ENCODE results near the gene SMIM7.
A peak's percentile ranks its signal among the peaks of the same experiment; 100 is the strongest.
"Not testable (repeated sequence)": the region's sequence is repeated elsewhere in the genome, so short reads cannot be mapped to it uniquely, and the experiment has no call there.

Gene SMIM7

DNA sequence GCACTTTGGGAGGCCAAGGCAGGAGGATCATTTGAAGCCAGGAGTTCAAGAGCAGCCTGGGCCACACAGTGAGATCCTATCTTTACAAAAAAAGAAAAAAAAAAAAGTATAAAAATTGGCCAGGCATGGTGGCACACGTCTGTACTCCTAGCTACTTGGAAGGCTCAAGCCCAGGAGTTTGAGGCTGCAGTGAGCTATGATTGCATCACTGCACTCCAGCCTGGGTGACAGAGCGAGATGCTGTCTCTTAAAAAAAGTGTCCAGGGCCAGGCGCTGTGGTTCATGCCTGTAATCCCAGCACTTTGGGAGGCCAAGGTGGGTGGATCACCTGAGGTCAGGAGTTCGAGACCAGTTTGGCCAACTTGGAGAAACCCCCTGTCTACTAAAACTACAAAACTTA, 13.9 kb upstream of the SMIM7 start:
- H3K36me3 ChIP-seq (ENCODE audit: control insufficient read depth, insufficient read depth, low read length); H3K27ac ChIP-seq (ENCODE audit: low read depth, low read length, severe bottlenecking); H3K4me1 ChIP-seq (ENCODE audit: control insufficient read depth, insufficient read depth, low read length, poor library complexity, severe bottlenecking); H3K9me3 ChIP-seq (ENCODE audit: control insufficient read depth, low read length); H3K4me3 ChIP-seq (ENCODE audit: extremely low read depth, insufficient read depth, low read length, poor library complexity, severe bottlenecking): not testable (repeated sequence)
- WGBS, 2 experiments (ENCODE audit: insufficient coverage in 2 of 2): 78 to 87% methylated on average over 3 of the region's 4 CpGs

DNA sequence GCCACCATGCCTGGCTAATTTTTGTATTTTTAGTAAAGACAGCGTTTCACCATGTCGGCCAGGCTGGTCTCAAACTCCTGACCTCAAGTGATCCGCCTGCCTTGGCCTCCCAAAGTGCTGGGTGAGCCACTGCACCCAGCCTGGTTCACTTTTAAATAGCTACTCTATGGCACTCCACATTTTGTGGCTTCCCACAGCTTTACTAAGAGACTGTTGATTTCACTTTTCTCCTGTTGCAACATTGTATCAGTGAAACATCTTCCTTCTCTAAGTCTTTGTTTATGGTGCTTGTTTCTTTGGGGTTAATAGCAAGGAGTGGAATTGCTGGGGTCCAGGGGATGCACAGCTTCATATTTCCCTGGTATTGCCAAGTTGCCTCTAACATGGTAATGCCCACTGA, 13.3 kb upstream of the SMIM7 start:
- no peaks in the 10 kb centered on the region for H3K4me1 ChIP-seq (ENCODE audit: control insufficient read depth, insufficient read depth, low read length, poor library complexity, severe bottlenecking)
- H3K27ac ChIP-seq (ENCODE audit: low read depth, low read length, severe bottlenecking): no peak overlapping the region
- H3K4me3 ChIP-seq (ENCODE audit: extremely low read depth, insufficient read depth, low read length, poor library complexity, severe bottlenecking): no peak overlapping the region
- no peaks in the 10 kb centered on the region for H3K36me3 ChIP-seq (ENCODE audit: control insufficient read depth, insufficient read depth, low read length)
- no peaks in the 10 kb centered on the region for H3K9me3 ChIP-seq (ENCODE audit: control insufficient read depth, low read length)
- WGBS, 2 experiments (ENCODE audit: insufficient coverage in 2 of 2): 90 to 93% methylated on average over 3 of the region's 3 CpGs

DNA sequence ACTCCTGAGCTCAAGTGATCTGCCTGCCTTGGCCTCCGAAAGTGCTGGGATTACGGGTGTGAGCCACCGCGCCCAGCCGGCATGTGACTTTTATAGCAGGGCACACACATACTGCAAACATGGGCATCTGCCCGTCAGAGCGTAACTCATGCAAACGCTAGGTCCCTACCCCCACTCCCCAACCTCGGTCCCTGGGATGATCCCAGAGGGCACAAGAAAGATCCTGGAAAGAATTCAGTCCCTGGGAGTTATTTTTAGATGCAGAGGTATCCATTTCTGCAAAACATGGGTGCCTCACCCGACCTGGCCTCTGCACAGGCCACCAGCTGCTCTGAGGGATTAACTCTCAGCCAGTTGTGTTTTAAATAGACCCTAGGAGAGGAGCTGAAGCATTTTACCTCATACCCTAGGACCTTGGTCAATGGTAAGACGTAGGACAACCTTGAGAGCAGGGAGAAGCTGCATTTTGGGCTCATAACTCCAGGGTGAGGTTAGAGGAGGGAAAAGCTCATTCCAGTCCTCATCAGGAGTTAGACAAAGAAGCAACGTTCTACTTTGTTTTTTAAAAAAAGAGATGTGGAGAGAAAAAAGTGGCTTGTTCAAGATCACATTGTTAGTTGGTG, 11.8 kb upstream of the SMIM7 start:
- H3K27ac ChIP-seq (ENCODE audit: low read depth, low read length, severe bottlenecking): no peak overlapping the region
- no peaks in the 10 kb centered on the region for H3K36me3 ChIP-seq (ENCODE audit: control insufficient read depth, insufficient read depth, low read length)

DNA sequence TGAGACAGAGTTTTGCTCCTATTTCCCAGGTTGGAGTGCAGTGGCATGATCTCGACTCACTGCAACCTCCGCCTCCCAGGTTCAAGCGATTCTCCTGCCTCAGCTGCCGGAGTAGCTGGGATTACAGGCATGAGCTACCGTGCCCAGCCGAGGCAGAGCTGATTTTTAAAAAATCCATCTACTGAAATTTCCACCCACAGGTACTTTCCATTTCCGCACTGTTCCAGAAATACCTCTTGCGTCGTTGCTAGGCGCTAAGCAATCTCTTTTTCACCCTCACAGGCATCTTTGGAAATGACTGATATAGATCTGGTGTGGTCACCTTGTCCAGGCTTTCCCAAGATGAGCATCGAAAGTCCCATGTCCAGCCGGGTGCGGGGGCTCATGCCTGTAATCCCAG, 10.3 kb upstream of the SMIM7 start:
- no peaks in the 10 kb centered on the region for H3K36me3 ChIP-seq (ENCODE audit: control insufficient read depth, insufficient read depth, low read length)
- no peaks in the 10 kb centered on the region for H3K9me3 ChIP-seq (ENCODE audit: control insufficient read depth, low read length)
- WGBS, 2 experiments (ENCODE audit: insufficient coverage in 2 of 2): 93 to 96% methylated on average over 6 to 8 of the region's 13 CpGs

More for the DNA sequence above, 11.8 kb upstream of the SMIM7 start:
- Histone ChIP-seq H3K4me3 (ENCODE audit: extremely low read depth, insufficient read depth, low read length, poor library complexity, severe bottlenecking) (no peak overlapping the region), H3K4me1 (ENCODE audit: control insufficient read depth, insufficient read depth, low read length, poor library complexity, severe bottlenecking) (no peaks in the 10 kb centered on the region), H3K9me3 (ENCODE audit: control insufficient read depth, low read length) (no peaks in the 10 kb centered on the region)
- 85 to 95% methylated on average over 9 to 11 of the region's 12 CpGs for WGBS, 2 experiments (ENCODE audit: insufficient coverage in 2 of 2)

DNA sequence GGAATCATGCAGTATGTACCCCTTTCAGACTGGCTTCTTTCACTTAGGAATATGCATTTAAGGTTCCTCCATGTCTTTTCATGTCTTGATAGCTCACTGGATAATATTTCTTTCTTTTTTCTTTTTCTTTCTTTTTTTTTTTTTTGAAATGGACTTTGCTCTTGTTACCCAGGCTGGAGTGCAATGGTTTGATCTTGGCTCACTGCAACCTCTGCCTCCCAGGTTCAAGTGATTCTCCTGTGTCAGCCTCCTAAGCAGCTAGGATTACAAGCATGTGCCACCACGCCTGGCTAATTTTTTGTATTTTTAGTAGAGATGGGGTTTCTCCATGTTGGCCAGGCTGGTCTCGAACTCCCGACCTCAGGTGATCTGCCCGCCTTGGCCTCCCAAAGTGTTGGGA, 8.8 kb upstream of the SMIM7 start:
- WGBS, 2 experiments (ENCODE audit: insufficient coverage in 2 of 2): 100% methylated on average over 1 of the region's 4 CpGs; no CpG with 5 or more reads in 1 of the 2 experiments
- not testable (repeated sequence) for H3K36me3 ChIP-seq (ENCODE audit: control insufficient read depth, insufficient read depth, low read length); H3K4me1 ChIP-seq (ENCODE audit: control insufficient read depth, insufficient read depth, low read length, poor library complexity, severe bottlenecking); H3K27ac ChIP-seq (ENCODE audit: low read depth, low read length, severe bottlenecking); H3K4me3 ChIP-seq (ENCODE audit: extremely low read depth, insufficient read depth, low read length, poor library complexity, severe bottlenecking); H3K9me3 ChIP-seq (ENCODE audit: control insufficient read depth, low read length)

More for the DNA sequence above, 10.3 kb upstream of the SMIM7 start:
- Histone ChIP-seq H3K4me1 (ENCODE audit: control insufficient read depth, insufficient read depth, low read length, poor library complexity, severe bottlenecking) (no peaks in the 10 kb centered on the region), H3K4me3 (ENCODE audit: extremely low read depth, insufficient read depth, low read length, poor library complexity, severe bottlenecking) (no peak overlapping the region), H3K27ac (ENCODE audit: low read depth, low read length, severe bottlenecking) (no peak overlapping the region)

DNA sequence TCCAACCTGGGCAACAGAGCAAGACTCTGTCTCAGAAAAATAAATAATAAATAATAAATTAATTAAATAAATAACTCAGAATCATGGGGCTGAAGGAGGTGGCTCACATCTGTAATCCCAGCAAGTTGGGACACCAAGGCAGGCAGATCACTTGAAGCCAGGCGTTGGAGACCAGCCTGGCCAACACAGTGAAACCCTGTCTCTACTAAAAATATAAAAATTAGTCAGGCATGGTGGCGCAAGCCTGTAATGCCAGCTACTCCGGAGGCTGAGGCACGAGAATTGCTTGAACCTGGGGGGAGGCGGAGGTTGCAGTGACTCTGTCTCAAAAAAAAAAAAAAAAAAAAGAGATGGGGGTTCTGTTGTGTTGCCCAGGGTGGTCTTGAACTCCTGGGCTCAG, 8.2 kb upstream of the SMIM7 start:
- H3K9me3 ChIP-seq (ENCODE audit: control insufficient read depth, low read length): no peaks in the 10 kb centered on the region
- H3K36me3 ChIP-seq (ENCODE audit: control insufficient read depth, insufficient read depth, low read length): no peaks in the 10 kb centered on the region
- 94% methylated on average over 2 to 4 of the region's 5 CpGs for WGBS, 2 experiments (ENCODE audit: insufficient coverage in 2 of 2)
- no peaks in the 10 kb centered on the region for H3K4me1 ChIP-seq (ENCODE audit: control insufficient read depth, insufficient read depth, low read length, poor library complexity, severe bottlenecking)
- H3K27ac ChIP-seq (ENCODE audit: low read depth, low read length, severe bottlenecking): no peak overlapping the region
- H3K4me3 ChIP-seq (ENCODE audit: extremely low read depth, insufficient read depth, low read length, poor library complexity, severe bottlenecking): no peak overlapping the region

DNA sequence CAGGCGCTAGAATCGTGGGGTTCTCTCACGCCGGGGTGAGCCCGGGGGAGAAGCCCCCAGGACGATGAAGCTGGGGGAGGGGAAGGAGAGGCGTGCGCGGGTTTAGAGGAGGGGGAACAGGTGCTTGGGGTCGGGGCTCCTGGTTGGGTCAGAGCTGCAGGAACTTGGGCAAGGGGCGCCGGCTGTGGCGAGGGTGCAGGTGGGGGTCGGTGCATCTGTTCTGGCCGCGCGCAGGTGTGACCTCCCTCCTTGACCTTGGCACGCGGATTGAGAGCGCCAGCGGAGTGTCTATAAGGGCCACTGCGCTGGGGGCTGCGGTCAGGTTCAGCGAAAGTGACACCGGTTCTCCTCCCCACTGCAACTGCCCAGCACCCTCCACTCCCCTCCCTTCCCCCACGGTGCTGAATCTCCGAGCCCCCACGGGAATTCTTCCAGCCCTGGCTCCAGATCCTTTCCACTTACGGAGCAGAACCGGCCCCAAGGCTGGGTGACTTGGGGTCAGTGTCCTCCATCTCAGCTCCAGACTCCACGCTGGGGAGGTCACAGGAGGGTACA, 1.6 kb upstream of the SMIM7 start:
- H3K36me3 ChIP-seq (ENCODE audit: control insufficient read depth, insufficient read depth, low read length): peaks cover 24% of the 10 kb centered on the region
- H3K27ac ChIP-seq (ENCODE audit: low read depth, low read length, severe bottlenecking): no peak overlapping the region
- peaks cover 3% of the 10 kb centered on the region for H3K4me1 ChIP-seq (ENCODE audit: control insufficient read depth, insufficient read depth, low read length, poor library complexity, severe bottlenecking)
- 5 to 6% methylated on average over 21 to 23 of the region's 31 CpGs for WGBS, 2 experiments (ENCODE audit: insufficient coverage in 2 of 2)
- H3K9me3 ChIP-seq (ENCODE audit: control insufficient read depth, low read length): no peaks in the 10 kb centered on the region
- peak overlapping the region; percentile 88 for H3K4me3 ChIP-seq (ENCODE audit: extremely low read depth, insufficient read depth, low read length, poor library complexity, severe bottlenecking)

DNA sequence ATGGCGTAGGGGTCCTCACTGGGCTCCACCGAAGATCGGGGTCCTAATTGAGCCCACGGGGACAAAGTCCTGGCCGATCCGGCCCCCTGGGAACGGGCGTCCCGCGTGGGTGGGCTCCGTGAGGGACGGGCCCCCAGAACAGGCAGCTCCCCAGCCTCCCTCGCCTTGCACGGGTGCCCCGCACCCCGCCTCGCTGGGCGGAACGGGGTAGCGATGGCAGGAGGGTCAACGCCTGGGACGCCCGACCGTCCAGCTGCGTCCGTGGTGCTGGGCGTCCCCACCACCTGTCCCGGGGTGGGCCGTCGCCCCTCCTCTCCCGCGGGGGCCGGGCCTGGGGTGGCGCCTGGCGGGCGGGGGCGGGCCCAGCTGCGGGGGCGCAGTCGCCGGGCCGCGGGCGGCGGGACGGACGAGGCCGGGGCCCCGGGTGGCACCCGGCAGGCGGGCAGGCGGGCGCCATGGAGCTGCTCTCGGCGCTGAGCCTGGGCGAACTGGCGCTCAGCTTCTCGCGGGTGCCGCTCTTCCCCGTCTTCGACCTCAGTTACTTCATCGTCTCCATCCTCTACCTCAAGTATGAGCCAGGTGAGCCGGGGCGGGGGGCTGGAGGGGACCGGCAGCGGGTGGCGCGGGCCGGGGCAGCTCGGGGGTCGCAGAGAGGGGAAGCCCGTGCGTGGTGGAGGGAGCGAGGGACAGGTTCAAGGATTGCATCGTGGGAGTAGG, 977 bp upstream of the SMIM7 start, which contains the start of gene TMEM38A:
Gene TMEM38A (plus strand): TSS at position 377 of the 717 bp plus-strand sequence. CDS start 79 bp downstream, at position 456.
- Histone ChIP-seq H3K4me1 (ENCODE audit: control insufficient read depth, insufficient read depth, low read length, poor library complexity, severe bottlenecking) (peaks cover 3% of the 10 kb centered on the region), H3K9me3 (ENCODE audit: control insufficient read depth, low read length) (no peaks in the 10 kb centered on the region), H3K36me3 (ENCODE audit: control insufficient read depth, insufficient read depth, low read length) (peaks cover 29% of the 10 kb centered on the region), H3K4me3 (ENCODE audit: extremely low read depth, insufficient read depth, low read length, poor library complexity, severe bottlenecking) (peak within 1 kb of the TSS; percentile 88), H3K27ac (ENCODE audit: low read depth, low read length, severe bottlenecking) (peak within 1 kb of the TSS; percentile 90)
- 1 to 3% methylated on average over 40 to 54 of the region's 76 CpGs for WGBS, 2 experiments (ENCODE audit: insufficient coverage in 2 of 2)

DNA sequence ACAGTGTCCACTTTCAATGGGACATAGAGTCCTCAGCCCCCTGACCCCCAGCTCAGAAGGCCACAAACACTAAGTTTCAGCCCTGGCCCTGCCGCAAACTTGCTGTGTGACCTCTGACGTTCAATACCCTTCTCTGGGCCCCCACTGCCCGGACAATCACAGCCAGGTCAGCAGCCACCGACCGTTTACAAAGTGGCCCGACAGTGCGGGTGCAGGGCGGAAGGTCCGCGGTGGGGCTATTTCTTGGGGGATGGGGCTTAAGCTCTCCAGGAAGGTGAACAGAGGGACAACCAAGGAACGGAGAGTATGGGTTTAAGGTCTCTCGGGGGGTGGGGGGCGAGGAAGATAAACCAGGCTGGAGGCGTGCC, 496 bp downstream of the SMIM7 start:
- Histone ChIP-seq H3K9me3 (ENCODE audit: control insufficient read depth, low read length) (no peaks in the 10 kb centered on the region), H3K4me1 (ENCODE audit: control insufficient read depth, insufficient read depth, low read length, poor library complexity, severe bottlenecking) (peaks cover 3% of the 10 kb centered on the region), H3K27ac (ENCODE audit: low read depth, low read length, severe bottlenecking) (peak overlapping the region; percentile 90), H3K36me3 (ENCODE audit: control insufficient read depth, insufficient read depth, low read length) (peaks cover 43% of the 10 kb centered on the region), H3K4me3 (ENCODE audit: extremely low read depth, insufficient read depth, low read length, poor library complexity, severe bottlenecking) (peak overlapping the region; percentile 88)
- 1 to 7% methylated on average over 4 to 14 of the region's 14 CpGs for WGBS, 2 experiments (ENCODE audit: insufficient coverage in 2 of 2)

DNA sequence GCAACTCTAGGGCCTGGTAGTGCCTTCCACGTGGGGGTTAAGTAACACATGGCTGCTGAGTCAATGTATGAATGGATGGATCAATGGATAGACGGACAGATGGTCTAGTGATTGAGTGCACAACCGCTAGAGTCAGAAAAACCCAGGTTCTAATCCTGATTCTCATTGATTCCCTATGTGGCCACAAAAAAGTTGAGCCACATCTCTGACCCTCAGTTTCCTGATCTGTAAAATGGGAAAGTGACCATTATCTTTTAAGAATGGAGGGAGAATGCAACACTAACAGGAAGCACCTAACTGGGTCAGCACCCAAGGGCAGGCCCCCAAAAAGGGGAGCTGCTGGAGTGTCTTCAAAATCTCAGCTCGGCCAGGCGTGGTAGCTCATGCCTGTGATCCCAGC, 2.6 kb downstream of the SMIM7 start:
- Histone ChIP-seq H3K4me1 (ENCODE audit: control insufficient read depth, insufficient read depth, low read length, poor library complexity, severe bottlenecking) (peaks cover 3% of the 10 kb centered on the region), H3K36me3 (ENCODE audit: control insufficient read depth, insufficient read depth, low read length) (peaks cover 62% of the 10 kb centered on the region)
- 100% methylated on average over 2 to 5 of the region's 5 CpGs for WGBS, 2 experiments (ENCODE audit: insufficient coverage in 2 of 2)

DNA sequence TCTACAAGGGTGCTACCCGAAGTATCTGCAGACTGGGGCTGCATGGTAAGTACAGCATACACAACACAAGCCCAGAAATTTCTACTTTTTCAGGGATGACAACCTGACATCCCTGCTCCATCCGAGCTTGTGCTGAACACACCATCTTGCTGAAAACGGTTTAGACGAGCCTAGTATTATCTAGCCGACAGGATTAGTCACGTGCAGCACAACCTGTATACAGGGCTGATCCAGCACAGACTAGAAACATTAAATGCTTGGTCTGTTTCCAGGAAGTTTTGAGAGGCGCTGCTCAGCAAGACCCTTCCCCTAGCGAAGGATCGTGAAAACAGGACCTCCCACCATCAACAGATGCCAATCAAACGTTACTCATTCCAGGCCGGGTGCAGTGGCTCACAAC, 4.2 kb downstream of the SMIM7 start:
- Histone ChIP-seq H3K9me3 (ENCODE audit: control insufficient read depth, low read length) (no peaks in the 10 kb centered on the region), H3K4me1 (ENCODE audit: control insufficient read depth, insufficient read depth, low read length, poor library complexity, severe bottlenecking) (peaks cover 3% of the 10 kb centered on the region), H3K36me3 (ENCODE audit: control insufficient read depth, insufficient read depth, low read length) (peaks cover 79% of the 10 kb centered on the region), H3K4me3 (ENCODE audit: extremely low read depth, insufficient read depth, low read length, poor library complexity, severe bottlenecking) (no peak overlapping the region), H3K27ac (ENCODE audit: low read depth, low read length, severe bottlenecking) (no peak overlapping the region)
- 95 to 100% methylated on average over 9 to 11 of the region's 11 CpGs for WGBS, 2 experiments (ENCODE audit: insufficient coverage in 2 of 2)

More for the DNA sequence above, 2.6 kb downstream of the SMIM7 start:
- Histone ChIP-seq H3K27ac (ENCODE audit: low read depth, low read length, severe bottlenecking) (no peak overlapping the region), H3K4me3 (ENCODE audit: extremely low read depth, insufficient read depth, low read length, poor library complexity, severe bottlenecking) (no peak overlapping the region), H3K9me3 (ENCODE audit: control insufficient read depth, low read length) (no peaks in the 10 kb centered on the region)

Data from mesodermal cell (in vitro differentiated cells).